ENCODE measurements around the gene OPA1. TPM values are rescaled to one million over a fixed set of nuclear protein-coding genes. Genes with fewer than 3 reads are reported as not detected.

The OPA1 gene
- total and polyA plus RNA-seq, 7 donors = 20.4 to 58.7 (median 45.9) TPM

DNA sequence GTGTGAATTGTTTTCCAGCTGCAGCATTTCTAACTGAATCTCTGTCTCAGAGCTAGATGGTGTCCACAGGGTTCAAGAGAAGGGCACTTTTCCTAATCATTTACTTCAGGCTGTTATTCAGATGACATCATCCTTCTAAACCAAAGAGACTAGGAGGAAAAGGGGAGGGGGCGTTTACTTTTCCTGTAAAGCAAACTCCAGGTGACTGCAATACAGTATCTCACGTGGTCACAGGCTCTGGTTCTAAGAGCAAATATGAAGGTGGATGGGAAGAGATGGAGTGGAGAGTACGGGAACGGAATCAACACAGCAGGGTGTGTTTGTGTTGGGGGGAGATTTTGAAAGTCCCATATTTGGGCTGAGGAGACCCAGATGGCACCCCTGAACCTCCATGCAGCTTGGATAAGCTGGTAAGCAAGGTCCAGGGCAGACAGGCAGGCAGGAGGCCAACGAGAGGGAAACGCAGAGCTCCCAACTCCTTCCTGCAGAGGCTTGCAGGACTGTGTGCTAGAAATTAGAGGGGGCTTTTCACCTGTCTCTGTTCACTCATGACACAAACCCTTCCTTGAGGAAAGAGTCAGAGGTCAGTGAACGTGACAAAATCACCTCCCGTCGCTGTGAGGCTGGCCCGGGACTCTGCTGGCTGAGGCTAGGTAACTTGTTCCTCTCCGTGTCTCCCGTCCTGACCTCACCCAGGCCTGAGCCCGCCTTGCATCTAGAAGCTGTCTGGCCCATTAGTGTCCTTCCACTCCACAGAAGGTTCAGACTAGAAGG is 151.2 kb downstream of the OPA1 start:
- intact Hi-C loops (cut with DNase I) = no loop called here
- TF ChIP-seq, protein P1, sequence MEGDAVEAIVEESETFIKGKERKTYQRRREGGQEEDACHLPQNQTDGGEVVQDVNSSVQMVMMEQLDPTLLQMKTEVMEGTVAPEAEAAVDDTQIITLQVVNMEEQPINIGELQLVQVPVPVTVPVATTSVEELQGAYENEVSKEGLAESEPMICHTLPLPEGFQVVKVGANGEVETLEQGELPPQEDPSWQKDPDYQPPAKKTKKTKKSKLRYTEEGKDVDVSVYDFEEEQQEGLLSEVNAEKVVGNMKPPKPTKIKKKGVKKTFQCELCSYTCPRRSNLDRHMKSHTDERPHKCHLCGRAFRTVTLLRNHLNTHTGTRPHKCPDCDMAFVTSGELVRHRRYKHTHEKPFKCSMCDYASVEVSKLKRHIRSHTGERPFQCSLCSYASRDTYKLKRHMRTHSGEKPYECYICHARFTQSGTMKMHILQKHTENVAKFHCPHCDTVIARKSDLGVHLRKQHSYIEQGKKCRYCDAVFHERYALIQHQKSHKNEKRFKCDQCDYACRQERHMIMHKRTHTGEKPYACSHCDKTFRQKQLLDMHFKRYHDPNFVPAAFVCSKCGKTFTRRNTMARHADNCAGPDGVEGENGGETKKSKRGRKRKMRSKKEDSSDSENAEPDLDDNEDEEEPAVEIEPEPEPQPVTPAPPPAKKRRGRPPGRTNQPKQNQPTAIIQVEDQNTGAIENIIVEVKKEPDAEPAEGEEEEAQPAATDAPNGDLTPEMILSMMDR (IDR thresholded peaks at IDR 0.05) = no peak
- TF ChIP-seq POLR2A (IDR thresholded peaks at IDR 0.05) (no peak), EP300 (IDR thresholded peaks at IDR 0.05) (no peak), POLR2AphosphoS5 (IDR thresholded peaks at IDR 0.05) (no peak)
- Histone ChIP-seq H3K4me1 (no peaks in the 10 kb centered on the region), H3K27me3 (no peaks in the 10 kb centered on the region), H3K36me3 (no peaks in the 10 kb centered on the region), H3K4me3 (no peak overlapping the region), H3K9me3 (no peaks in the 10 kb centered on the region), H3K27ac (no peak overlapping the region)
- no peak for DNase-seq
- 68 to 75% methylated on average over 13 of the region's 13 CpGs for WGBS, 2 donors

- no peaks in the 10 kb centered on the region for H3K36me3 ChIP-seq
- WGBS, 2 donors = 84 to 86% methylated on average over 9 of the region's 9 CpGs
- H3K9me3 ChIP-seq = no peaks in the 10 kb centered on the region
- intact Hi-C loops (cut with DNase I) = no loop called here
- no peaks in the 10 kb centered on the region for H3K4me1 ChIP-seq
- H3K4me3 ChIP-seq = no peak overlapping the region
- no peak for TF ChIP-seq EP300 (IDR thresholded peaks at IDR 0.05)
- TF ChIP-seq, protein P1 (IDR thresholded peaks at IDR 0.05) = no peak
- no peak for TF ChIP-seq POLR2AphosphoS5 (IDR thresholded peaks at IDR 0.05)
- no peak for TF ChIP-seq POLR2A (IDR thresholded peaks at IDR 0.05)
- H3K27ac ChIP-seq = no peak overlapping the region
- no peak for DNase-seq
- no peaks in the 10 kb centered on the region for H3K27me3 ChIP-seq
Observed at GRCh38 chr3:193744822-193745684, 152.0 kb downstream of the OPA1 start.

- DNase-seq = no peak
- Histone ChIP-seq H3K27me3 (no peaks in the 10 kb centered on the region), H3K4me3 (no peak overlapping the region), H3K36me3 (no peaks in the 10 kb centered on the region), H3K4me1 (no peaks in the 10 kb centered on the region), H3K27ac (no peak overlapping the region), H3K9me3 (no peaks in the 10 kb centered on the region)
- WGBS, 2 donors = 96 to 98% methylated on average over 5 of the region's 5 CpGs
- intact Hi-C loops (cut with DNase I) = no loop called here
- TF ChIP-seq EP300 (IDR thresholded peaks at IDR 0.05) = no peak
- TF ChIP-seq POLR2AphosphoS5 (IDR thresholded peaks at IDR 0.05) = no peak
Observed at GRCh38 chr3:193746832-193747231, 153.8 kb downstream of the OPA1 start.

Small RNAs within 50 kb of the gene (small RNA-seq; reads per million reads assigned to genes)
- gene RF00019 (0 reads per million in 3 donors), gene RN7SL447P (0 reads per million in 3 donors)

Other genes with a start within 250 kb of the OPA1 start
- 1 to 10 TPM in 1 of 4 donors, not detected in 3; 1.8 TPM for gene ATP13A5, start 214.5 kb upstream of the OPA1 start, total RNA-seq
- gene ATP13A5, start 214.5 kb upstream of the OPA1 start, polyA plus RNA-seq = under 1 TPM in 1 of 3 donors, not detected in 2; 0.16 TPM
- 1 to 10 TPM in 1 of 4 donors, under 1 TPM in 2, not detected in 1; 0.49 to 2.9 (median 0.55) TPM for gene ATP13A4, start 38.3 kb upstream of the OPA1 start, total RNA-seq
- 1 to 10 TPM in 1 of 3 donors, under 1 TPM in 1, not detected in 1; 0.60 to 3.0 TPM for gene ATP13A4, start 38.3 kb upstream of the OPA1 start, polyA plus RNA-seq

Data from sigmoid colon (tissue), 7 donors.